Measurements from ENCODE around the gene PI16.

GRCh38 chr6:36938536-36938935, 16.0 kb upstream of the PI16 start:
- TF ChIP-seq CTCF (conservative IDR thresholded peaks at IDR 0.05; ENCODE audit: low read length): no peak
- no peak for TF ChIP-seq EZH2phosphoT487 (IDR thresholded peaks at IDR 0.05; ENCODE audit: borderline replicate concordance, low read depth, low read length)

All from OCI-LY7 (cell line).